GM21360 (cell line): ENCODE measurements around the gene PRKCD.
"Not testable (repeated sequence)": the region's sequence is repeated elsewhere in the genome, so short reads cannot be mapped to it uniquely, and the experiment has no call there.

ENCODE experiments used
- ATAC-seq: cut with Tn5 transposase; IDR thresholded peaks from one replicate; pipeline ENCODE4 v1.9.1; 2021; ENCODE audit warnings: mild to moderate bottlenecking, moderate library complexity; ENCODE audit not compliant: unreplicated experiment

The PRKCD gene

GRCh38 chr3:53139906-53140846 is 20.8 kb upstream of the PRKCD start:
- no peak for ATAC-seq

GRCh38 chr3:53140847-53141845 is 19.9 kb upstream of the PRKCD start:
- ATAC-seq = peak; percentile 37

GRCh38 chr3:53142986-53143385 is 18.0 kb upstream of the PRKCD start:
- no peak for ATAC-seq

- ATAC-seq = no peak
Observed at GRCh38 chr3:53144446-53144845, 16.6 kb upstream of the PRKCD start.

GRCh38 chr3:53144862-53145712 is 15.9 kb upstream of the PRKCD start:
- no peak for ATAC-seq

- ATAC-seq = no peak
Observed at GRCh38 chr3:53145713-53146080, 15.3 kb upstream of the PRKCD start.

GRCh38 chr3:53146319-53146891 is 14.6 kb upstream of the PRKCD start:
- no peak for ATAC-seq

GRCh38 chr3:53147151-53147902 is 13.7 kb upstream of the PRKCD start:
- ATAC-seq = no peak

- ATAC-seq = no peak
Observed at GRCh38 chr3:53147903-53148400, 13.1 kb upstream of the PRKCD start.

- ATAC-seq = no peak
Observed at GRCh38 chr3:53149006-53149690, 11.9 kb upstream of the PRKCD start.

GRCh38 chr3:53149699-53150098 is 11.3 kb upstream of the PRKCD start:
- ATAC-seq = no peak

- ATAC-seq = no peak
Observed at GRCh38 chr3:53150247-53151085, 10.5 kb upstream of the PRKCD start.

- ATAC-seq = not testable (repeated sequence)
Observed at GRCh38 chr3:53151086-53151438, 9.9 kb upstream of the PRKCD start.

GRCh38 chr3:53151465-53151864 is 9.5 kb upstream of the PRKCD start:
- ATAC-seq = no peak

- no peak for ATAC-seq
Observed at GRCh38 chr3:53151870-53152660, 8.9 kb upstream of the PRKCD start.

GRCh38 chr3:53153264-53153823 is 7.7 kb upstream of the PRKCD start:
- no peak for ATAC-seq

GRCh38 chr3:53153980-53154379 is 7.0 kb upstream of the PRKCD start:
- no peak for ATAC-seq
